ENCODE measurements around the gene TSFM. TPM values are rescaled to one million over a fixed set of nuclear protein-coding genes. Genes with fewer than 3 reads are reported as not detected.
A peak's percentile ranks its signal among the peaks of the same experiment; 100 is the strongest.

The TSFM gene
- total and polyA plus RNA-seq, 9 of the 15 experiments (the other 6 are each of a cell fraction or from before 2014, with no cell fraction given): 44.6 to 198 (median 60.2) TPM

GRCh38 chr12:57771873-57772428, 10.6 kb upstream of the TSFM start, which contains the start of gene METTL1 (continued):
- TF ChIP-seq PATZ1 (CRISPR knock-in tag; IDR thresholded peaks at IDR 0.05; ENCODE audit: borderline replicate concordance): no peak
- TF ChIP-seq HDAC2 (IDR thresholded peaks at IDR 0.05): peak; percentile 100
- TF ChIP-seq ZNF436 (CRISPR knock-in tag; IDR thresholded peaks at IDR 0.05): no peak
- TF ChIP-seq MTA3 (IDR thresholded peaks at IDR 0.05; ENCODE audit: borderline replicate concordance): peak; percentile 62; the same call in 1 of the 2 replicates
- 0 out of 2 replicates have a peak, but pooled peaks have one; percentile 23 for TF ChIP-seq HDAC8 (tag; IDR thresholded peaks at IDR 0.05)
- peak; percentile 76 to 92 (median 88) for TF ChIP-seq YY1 (IDR thresholded peaks at IDR 0.05; ENCODE audit: borderline replicate concordance in 1 of 3, control insufficient read depth in 1 of 3, extremely low read depth in 1 of 3, insufficient read depth in 3 of 3, insufficient read length in 1 of 3, insufficient replicate concordance in 2 of 3, low read depth in 1 of 3, low read length in 2 of 3)
- no peak for TF ChIP-seq ZEB2 (IDR thresholded peaks at IDR 0.05)
- peak; percentile 42; the same call in 1 of the 2 replicates for TF ChIP-seq REST (IDR thresholded peaks at IDR 0.05; ENCODE audit: borderline replicate concordance)
- no peak for TF ChIP-seq REST (CRISPR knock-in tag; IDR thresholded peaks at IDR 0.05; ENCODE audit: low read depth)
- no peak for TF ChIP-seq FUS (optimal IDR thresholded peaks at IDR 0.05; ENCODE audit: low read depth, low read length)
- no peak for TF ChIP-seq ZNF707 (CRISPR knock-in tag; conservative IDR thresholded peaks at IDR 0.05)
- TF ChIP-seq ELK3 (CRISPR knock-in tag; IDR thresholded peaks at IDR 0.05): 0 out of 2 replicates have a peak, but pooled peaks have one; percentile 21
- TF ChIP-seq SMARCA4 (IDR thresholded peaks at IDR 0.05): no peak
- no peak for TF ChIP-seq POLR2AphosphoS2 (IDR thresholded peaks at IDR 0.05; ENCODE audit: low read length)
- no peak for TF ChIP-seq MBD1 (CRISPR knock-in tag; IDR thresholded peaks at IDR 0.05)

All from K562 (cell line).